M059J (cell line): ENCODE data around the gene CACNA2D4. TPM values are rescaled to one million over a fixed set of nuclear protein-coding genes. Genes with fewer than 3 reads are reported as not detected.

ENCODE experiments used
- DNase-seq: peaks from one replicate; pipeline ENCODE4 v3.0.0-alpha.2; 2012; ENCODE audit warnings: low read depth
- total RNA-seq: library from RNA; depleted of rRNA; stranded (reverse); fragments of >200 nt; shearing (Covaris generic); gene quantifications from 2 replicates; pipeline ENCODE4 v1.2.3, GENCODE V29; 2014

The CACNA2D4 gene
- total RNA-seq, 1 experiment from 2014 or later = 0.91 TPM

GRCh38 chr12:1800401-1801302, 117.8 kb downstream of the CACNA2D4 start:
- no peak for DNase-seq

DNA sequence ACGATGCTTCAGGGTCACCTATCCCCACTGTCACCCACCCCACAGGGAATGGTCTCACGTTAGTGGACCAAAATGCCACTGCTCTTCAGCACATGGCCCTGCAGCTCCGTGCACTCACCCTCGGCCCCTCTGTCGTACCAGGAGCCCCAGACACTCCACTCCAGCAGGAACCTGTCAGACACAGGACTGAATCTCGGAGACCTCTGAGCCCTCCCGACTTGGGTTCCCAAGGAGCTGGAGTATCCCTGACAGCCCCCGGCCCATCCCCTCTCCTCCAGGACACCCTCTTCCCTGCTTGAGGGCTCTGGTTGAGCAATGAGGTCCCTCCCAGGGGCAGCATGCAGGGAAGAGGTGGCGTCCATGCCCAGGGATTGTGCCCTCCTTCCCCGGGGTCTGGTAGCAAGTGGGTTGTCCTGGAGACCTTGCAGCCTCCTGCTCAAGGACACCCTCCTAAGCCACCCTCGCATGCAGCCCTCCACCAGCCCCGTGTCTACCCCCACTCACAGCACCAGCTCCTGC, 118.5 kb downstream of the CACNA2D4 start:
- DNase-seq = no peak

DNA sequence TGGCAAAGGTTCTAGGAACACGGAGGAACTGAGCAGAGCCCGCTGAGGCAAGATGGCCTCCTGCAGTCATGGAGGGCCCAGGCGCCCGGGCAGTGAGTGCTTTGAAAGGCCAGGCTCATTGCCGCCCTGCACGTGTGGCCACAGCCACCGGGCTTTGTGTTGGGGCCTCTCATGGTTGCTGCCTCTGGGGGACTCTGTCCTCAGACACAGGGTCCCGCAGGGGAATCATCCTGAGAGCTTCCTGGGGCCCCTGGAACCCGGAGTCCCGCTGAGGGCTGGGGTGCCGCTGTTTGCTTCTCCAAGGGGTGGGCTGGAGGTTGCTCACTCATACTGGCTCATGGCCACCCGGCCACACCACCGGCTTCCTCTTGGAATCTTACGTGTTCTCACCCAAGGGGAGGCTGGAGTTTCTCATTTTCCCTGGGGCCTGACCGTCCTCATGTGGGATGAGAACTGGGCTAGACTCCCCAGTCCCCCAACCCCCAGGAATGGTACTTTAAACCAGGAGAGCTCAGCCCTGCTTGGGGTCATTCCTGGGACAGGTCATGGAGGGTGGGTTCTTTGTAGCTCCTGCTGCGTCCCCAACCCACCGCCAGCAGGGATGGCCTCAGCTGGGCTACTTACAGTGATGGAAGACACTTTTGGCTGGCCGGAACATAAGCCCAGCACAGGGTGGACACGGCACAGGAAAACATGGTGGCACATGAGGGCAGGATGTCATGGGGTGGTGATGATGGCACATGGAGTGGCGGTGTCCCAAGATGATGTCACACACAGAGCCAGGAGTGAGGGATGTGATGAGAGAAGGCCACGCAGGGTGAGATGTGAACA, 119.2 kb downstream of the CACNA2D4 start:
- DNase-seq = no peak

DNA sequence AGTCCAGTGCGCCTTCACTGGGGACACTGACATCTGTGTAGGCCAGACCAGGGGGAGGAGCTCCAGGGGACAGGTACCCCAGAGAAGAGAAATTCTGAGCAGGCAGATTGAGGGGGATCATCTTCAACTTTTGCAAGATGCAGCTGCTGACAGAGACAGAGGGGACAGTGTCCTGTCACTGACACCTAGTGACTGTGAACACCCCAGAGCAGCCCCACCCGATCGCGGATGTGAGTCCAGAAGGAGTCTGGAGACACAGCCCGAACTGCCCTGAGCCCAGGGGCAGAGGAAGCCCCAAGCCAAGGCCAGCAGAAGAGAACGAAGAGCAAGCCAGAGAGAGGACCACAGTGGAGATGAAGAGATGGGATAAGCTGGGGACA, 119.8 kb downstream of the CACNA2D4 start:
- DNase-seq = no peak

DNA sequence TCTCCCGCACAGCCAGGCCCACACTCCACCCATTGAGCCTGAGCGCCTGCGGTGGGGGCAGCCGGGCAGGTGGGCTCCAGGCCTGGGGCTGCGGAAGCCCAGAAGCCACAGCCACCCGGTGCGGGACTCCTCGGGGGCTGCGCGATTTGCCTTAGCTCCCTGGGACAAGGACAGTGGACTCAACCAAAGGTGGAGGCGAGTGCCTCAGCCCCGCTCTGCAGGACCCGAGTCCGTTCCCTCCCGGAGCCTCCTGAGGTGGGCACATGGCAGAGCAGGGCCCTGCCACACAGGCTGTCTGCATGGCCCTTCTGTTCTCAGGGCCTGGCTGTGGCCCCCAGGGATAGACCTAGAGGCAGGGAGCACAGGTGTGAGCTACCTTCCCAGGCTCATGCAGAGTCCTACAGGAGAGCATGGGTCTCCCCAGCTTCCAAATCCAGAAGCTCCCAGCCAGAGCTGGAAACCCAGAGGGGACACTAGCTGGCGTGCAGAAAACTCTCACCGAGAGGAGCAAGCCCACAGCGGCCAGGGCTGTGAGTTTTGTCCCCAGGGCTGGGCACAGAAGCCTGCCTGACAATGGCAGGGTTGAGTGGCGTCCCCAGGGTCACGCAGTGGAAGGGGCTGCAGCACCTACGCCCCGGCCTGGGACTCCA, 120.3 kb downstream of the CACNA2D4 start:
- DNase-seq = no peak

DNA sequence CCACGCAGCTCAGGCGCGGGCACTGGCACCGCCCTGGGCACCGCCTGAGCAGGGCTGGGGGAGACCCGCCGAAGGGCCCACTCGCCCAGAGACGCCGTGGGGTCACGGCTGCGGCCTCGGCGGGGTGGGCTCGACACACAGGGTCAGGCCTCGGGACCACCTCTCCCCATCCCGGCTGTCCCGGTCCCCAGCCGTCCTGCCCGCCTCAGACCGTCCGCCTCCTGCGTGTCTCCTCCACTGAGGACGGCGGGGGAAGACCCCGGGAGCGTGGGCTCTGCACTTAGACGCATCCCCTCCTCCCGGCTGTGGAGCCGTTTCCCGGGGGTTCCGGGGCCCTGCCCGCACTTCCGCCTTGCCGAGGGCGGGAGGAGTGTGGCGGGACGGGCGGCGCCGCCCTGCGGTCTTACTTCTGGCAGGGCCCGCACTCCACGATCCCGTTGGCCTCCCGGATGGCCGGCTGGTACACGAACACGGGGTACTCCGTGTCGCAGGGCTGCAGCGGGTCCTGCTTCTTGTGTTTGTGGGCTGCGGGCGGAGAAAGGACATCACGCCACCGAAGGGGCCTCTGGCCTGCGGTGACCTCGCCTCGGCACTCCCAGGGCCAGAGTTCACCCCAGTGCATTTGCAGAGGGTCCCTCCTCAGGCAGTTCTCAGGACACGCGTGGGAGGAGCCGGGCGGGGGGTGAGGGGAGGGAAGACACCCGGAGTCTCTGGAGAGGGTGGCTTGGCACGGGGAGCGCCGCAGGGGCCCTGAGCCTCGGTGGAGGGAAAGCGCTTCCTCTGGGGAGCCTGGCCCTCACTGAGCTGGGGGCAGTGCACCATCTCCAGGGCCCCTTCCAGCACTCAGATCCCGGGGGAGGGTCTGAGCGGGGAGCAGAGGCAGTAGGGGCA, 121.2 kb downstream of the CACNA2D4 start:
- no peak for DNase-seq

GRCh38 chr12:1796515-1797010, 121.9 kb downstream of the CACNA2D4 start:
- no peak for DNase-seq

DNA sequence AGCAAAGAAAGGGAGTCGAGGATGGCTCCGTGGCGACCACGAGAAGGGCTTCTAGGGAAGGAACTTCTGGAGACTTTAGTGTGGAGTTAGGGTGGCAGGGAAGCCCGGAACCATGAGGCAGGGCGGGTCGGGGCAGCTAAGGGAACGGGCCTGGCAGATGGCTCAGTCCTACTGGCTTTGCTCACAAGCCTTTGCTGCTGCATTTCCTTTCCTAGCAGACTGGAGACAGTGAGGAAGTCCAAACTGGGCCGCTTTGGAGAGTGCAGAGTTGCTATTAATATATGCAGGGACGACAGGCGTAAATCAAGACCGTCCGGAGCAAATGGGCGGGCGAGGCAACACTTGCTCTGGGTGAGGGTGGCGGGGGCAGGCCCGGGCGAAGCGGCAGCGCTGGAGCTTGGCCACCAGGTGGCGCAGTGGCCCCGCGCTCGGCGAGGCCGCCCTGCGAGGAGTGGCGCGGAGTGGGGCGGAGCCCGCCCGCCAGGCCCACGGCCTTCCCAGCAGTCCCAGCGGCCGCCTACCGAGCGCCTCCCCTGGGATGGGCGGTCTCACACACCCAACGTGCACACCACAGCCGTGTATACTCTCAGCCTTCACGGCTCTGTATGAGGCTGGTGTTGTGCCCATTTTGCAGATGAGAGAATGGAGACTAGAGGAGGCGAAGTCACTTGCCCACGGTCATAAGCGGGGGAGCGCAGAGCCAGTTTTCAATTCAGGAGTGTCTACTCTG, 122.5 kb downstream of the CACNA2D4 start:
- peak; percentile 75 for DNase-seq

DNA sequence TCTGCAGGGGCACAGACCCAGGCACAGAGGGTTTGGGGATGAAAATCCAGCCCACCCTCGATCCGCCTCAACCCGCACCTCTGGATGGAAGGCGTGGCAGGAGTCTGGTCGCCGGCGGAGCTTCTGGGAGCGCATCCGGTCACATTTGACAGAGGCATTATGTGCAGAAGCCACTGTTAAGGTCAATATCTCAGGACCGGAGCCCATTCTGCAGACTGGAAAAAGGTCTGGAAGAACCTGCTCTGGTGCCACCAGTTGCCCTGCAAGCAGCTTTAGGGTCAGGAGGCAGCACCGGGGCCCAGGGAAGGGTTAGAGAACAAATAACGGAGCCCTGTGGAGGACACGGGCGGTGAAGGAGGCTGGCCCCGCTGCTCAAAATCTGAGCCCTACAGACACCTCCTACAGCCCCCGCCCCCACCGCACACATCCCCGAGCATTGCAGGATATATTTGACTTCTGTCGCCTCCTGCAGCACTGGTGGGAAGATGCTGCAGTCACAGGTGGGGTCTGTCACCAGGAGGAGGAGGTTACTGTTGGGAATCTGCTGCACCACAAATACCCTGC, 123.1 kb downstream of the CACNA2D4 start:
- DNase-seq = no peak

DNA sequence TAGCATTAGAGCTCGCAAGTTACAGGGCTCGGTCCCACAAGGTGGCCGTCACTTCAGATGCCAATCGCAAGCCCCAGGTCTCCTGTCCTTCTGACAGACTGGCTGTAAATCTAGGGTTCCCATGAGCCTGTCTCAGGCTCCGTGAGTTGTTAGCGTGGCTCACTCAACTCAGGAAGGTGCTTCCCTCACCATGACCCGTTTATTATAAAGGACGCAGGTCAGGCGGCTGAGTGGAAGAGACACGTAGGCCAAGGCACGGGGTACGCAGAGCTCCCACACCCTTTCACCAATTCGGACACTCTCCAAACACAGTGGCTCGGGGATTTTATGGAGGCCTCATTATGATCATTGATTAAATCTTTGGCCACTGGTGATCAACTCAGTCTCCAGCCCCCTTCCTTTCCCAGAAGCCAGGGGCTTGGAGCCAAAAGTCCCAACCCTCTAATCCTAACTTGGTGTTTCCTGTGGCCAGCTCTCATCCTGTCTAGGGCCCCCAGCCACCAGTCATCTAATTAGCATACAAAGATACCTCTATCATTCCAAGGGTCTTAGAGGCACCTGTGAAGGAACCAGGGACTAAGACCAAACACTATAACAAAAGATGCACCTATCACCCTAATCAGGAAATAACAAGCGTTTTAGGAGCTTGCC, 123.9 kb downstream of the CACNA2D4 start:
- no peak for DNase-seq

DNA sequence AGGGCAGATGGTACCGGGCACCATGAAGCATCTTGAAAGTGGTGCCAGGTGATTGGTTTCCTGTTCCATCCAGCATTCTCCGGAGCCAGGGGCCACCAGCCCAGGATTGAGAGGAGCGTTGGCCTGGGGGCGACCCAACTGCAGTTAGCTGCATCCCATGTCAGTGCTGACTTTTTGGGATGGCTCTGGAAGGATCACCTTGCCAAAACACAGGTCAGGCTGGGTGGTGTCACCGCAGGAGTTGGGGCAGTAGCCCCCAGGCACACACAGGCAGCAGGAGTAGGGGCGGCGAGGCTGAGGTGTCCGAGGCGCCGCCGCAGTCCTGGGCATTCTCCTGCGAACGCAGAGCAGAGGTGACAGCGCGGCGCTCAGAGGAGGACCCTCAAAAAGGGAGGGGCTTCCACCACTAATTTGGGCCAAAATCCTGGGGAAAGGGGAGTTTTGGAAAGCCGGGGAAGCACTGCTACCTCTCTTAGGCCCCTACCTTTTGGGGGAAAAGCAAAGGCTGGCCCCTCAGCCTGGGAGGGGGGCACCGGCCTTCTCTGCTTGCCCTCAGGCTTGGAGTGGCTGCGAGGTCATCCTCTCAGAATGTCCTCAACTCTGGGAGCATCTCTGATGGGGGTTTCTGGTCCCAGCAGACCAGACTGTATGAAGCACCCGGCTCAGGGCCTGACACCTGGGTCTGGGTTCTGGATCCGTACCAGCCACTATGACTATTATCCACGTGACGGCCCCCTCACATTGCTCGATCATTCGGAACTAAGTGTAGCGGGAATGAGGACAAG, 124.8 kb downstream of the CACNA2D4 start:
- no peak for DNase-seq

GRCh38 chr12:1792406-1792805, 126.0 kb downstream of the CACNA2D4 start:
- DNase-seq = no peak

DNA sequence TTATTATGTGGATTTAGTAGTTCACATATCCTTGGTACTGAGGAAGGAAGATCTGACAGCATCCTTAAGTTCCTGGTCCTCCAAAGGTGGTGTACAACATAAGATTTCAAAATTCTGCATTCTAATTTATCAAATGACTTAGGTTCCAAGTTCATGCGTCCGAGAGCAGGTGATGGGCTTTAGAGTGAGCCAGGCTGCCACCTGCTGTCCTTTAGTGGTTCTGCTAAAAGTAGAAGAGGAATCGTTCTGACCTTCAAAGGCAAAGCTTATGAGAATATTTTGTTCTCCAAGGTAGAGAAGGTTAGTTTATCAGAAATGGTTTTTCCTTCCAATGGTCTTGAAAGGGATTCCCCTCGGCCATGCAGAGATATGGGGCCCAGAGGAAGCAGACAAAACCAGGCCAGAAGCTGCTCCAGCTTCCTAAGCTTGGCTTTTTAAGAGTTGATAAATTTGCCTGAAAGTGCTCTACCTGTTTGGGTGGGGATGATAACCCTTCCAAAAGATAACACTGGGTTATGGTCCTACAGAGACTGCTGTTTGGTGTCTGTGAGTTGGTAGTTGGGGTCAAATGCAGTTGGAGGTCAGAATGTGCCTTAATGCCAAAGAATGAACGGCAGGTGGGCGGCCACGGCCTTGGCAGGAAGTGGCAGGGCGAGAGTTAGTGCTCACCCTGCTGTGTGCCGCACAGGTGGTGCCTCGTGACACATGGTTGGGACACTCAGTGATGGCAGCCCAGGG, 127.2 kb downstream of the CACNA2D4 start:
- DNase-seq = peak; percentile 67

GRCh38 chr12:1790444-1790843, 128.0 kb downstream of the CACNA2D4 start:
- no peak for DNase-seq

DNA sequence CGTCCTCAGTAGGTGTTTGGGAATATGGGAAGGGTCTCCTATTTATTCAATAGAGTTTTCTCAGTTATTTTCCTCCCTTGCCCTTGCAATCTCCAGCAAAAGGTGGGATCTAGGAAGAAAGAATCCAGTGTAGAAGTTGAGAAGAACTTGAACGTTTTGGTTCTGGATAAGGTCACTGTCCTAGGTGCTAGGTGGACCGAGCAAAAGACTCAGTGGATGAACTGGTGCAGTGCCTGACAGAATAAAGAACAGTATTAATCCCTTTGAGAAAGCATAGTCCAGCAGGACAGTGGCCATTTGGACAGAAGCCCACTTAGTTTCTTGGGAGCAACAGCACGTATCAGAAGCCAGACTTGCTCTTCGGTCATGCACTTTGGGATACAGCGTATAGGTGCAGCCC, 130.7 kb downstream of the CACNA2D4 start:
- no peak for DNase-seq

- no peak for DNase-seq
These were observed 136.2 kb downstream of the CACNA2D4 start for GRCh38 chr12:1782215-1782614.

- DNase-seq = no peak
These were observed 136.7 kb downstream of the CACNA2D4 start for GRCh38 chr12:1781772-1782171.

- DNase-seq = peak; percentile 37
These were observed 138.7 kb downstream of the CACNA2D4 start for GRCh38 chr12:1779783-1780182.
